Subcutaneous adipose tissue (tissue), 4 donors: ENCODE data around the gene MAT2B. TPM values are rescaled to one million over a fixed set of nuclear protein-coding genes. Genes with fewer than 3 reads are reported as not detected.

Experiments used
- total RNA-seq, 4 donors: library from RNA; depleted of rRNA; stranded (reverse); fragments of >200 nt; gene quantifications; one replicate each; pipeline ENCODE4 v1.1.0, GENCODE V29; 2016
- TF ChIP-seq, protein P1 (sequence below): fragments of 450-650 bp; IDR thresholded peaks from one replicate; pipeline ENCODE4 v1.5.1; 2016; ENCODE audit warnings: low read depth, mild to moderate bottlenecking, control low read depth, antibody characterized with exemption, moderate library complexity

Gene MAT2B
- total RNA-seq, 4 donors from 2014 or later: 38.8 to 73.6 (median 57.6) TPM

DNA sequence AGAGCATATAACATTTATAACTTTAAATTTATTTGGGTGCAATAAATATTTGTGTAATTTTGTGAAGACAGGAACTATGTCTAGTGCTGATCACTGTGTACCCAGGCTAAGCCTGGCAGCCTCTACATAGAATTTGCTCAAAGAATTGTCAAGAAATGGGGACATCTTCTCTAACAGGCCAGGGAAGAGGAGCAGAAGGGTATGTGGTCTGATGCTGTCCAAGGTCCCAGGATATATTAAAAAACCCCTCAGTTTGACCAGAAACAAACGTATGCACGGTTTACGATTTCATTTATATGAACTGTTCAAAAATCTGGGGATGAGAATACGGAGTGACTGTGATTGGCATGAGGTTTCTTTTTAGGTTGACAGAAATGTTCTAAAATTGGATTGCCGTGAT is 55.9 kb downstream of the MAT2B start:
- TF ChIP-seq, protein P1, sequence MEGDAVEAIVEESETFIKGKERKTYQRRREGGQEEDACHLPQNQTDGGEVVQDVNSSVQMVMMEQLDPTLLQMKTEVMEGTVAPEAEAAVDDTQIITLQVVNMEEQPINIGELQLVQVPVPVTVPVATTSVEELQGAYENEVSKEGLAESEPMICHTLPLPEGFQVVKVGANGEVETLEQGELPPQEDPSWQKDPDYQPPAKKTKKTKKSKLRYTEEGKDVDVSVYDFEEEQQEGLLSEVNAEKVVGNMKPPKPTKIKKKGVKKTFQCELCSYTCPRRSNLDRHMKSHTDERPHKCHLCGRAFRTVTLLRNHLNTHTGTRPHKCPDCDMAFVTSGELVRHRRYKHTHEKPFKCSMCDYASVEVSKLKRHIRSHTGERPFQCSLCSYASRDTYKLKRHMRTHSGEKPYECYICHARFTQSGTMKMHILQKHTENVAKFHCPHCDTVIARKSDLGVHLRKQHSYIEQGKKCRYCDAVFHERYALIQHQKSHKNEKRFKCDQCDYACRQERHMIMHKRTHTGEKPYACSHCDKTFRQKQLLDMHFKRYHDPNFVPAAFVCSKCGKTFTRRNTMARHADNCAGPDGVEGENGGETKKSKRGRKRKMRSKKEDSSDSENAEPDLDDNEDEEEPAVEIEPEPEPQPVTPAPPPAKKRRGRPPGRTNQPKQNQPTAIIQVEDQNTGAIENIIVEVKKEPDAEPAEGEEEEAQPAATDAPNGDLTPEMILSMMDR: no peak

DNA sequence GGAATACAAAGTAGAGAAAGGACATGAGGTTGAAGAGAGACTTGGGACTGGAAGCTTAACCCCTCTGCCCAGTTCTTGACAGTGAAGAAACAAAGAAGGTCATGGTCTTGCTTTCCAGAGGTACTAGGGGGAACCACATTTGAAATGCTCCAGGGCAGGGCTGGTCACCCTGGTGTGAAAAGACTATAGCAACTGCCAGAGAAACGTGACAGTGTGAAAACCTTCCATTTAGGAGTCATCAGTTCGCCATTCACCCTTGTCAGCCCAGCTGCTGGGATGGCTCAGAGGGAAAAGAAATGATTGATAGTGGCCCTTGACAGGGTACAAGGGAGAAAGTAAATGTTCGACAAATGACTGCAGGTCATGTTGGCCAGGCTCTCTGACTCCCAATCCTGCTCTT is 56.7 kb downstream of the MAT2B start:
- TF ChIP-seq, protein P1: no peak

DNA sequence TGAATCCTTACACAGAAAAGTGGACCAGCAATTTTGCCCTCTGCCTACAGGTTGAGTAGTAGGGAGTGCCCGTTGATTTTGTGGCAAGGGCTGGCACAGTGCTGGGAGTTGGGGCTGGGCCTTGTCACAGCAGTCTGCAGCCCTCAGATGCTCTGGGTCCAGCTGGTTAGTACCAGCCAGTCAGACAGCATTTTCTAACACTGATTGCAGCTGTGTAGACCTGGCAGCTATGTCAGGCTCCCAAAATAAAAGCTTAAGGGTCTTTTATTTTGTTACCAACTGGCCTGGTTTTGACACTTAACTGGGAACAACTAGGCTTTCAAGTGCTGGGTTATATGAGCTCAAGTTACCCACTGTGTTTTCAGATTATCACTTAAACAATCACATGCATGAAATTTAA is 57.7 kb downstream of the MAT2B start:
- TF ChIP-seq, protein P1: no peak

DNA sequence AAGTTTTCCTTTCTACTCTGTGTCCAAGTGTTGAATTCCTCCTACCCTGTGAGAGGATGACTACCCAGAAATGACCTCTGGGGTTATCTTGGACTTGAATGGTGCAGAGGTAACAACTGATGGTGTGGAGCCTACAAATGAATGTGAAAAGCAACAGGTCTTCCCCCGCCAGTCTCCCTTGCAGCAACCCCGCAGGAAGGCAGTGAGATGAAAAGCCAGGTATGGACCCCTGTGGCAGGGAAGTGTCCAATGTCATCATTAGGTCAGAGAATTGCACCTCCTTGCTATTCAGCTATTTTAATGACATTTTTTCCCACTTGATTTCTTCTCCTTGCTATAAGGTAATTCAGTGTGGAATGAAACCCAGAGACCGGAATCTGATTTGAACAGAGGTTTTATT is 58.5 kb downstream of the MAT2B start:
- TF ChIP-seq, protein P1: no peak

DNA sequence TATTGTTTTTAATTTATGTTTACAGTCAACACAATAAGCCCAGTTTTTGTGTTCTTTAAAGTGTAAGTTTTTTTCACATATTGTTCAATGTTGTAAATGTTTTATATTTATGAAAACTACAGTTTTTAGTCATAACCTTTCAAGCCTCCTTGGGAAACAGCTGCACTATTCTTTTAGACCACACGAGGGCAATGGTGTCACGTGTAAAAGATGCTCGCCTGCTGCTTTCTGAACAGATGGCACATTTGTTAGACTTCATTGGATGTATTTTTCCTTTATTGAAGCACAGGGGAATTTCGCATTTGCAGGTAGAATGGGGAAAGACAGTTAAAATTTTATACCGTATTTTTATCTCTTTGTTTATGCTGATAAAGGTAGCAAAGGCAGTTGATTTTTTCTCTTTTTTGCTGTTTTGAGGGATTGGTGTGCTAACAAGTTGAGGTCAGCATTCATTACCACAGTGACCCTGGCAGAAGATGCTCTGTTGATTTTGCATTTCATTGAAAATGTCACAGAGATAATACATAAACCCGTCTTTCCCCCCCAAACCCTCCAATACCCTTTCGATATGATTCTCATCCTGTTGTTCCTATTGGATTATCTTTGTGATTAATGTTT is 59.0 kb downstream of the MAT2B start:
- TF ChIP-seq, protein P1: no peak

DNA sequence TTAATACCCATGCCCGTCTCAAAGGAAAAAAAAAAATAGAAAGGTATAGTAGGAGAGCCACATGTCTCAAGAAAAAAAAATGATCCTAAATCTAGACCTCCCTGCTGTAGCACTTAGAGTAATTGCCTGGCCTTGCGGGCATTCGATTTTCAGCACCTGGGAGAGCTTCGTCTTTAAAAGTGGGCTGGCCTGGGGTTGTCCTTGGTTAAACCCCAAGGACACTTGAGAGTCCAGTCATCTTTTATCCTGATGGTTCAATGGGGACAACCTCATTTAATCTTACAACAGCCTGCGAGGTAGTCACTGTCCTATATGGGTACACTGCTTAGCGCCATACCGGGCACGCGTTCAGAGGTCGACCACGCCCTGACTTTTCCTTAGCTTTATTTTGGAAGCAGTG is 60.1 kb downstream of the MAT2B start:
- TF ChIP-seq, protein P1: no peak

DNA sequence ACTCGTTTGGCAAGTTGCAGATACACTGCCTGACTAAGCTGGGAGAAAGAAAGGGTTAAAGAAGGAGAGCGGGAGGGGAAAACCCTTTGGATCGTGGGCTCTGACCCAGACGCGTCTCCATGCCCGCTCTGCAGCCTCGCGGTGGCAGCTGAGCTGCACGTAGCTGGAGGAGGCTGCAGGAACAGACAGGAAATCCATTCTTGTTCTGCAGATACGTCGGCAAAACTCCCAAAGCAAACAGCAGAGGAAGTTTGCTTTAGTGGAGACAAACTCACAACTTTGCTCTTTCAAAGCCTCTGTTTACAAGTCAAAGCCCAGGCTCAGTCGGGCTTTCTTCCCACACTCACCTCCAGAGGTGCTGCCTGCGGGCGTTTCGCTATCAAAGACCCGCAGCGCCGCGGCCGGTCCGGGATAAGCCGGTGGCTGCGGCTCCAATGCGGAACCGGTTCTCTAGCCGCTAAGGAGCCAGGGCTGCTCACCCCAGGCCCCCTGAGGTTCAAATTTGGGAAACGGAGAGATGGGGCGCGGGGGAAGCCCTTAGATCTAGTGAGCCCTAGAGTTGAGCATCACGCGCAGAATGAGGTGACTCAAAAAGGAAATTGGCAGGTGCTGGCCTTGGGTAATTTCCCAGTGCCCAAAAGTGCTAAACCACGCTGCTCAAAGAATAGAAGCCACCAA is 60.7 kb downstream of the MAT2B start:
- TF ChIP-seq, protein P1: no peak
